ENCODE results near the gene EIF4G1. TPM values are rescaled to one million over a fixed set of nuclear protein-coding genes. Genes with fewer than 3 reads are reported as not detected.

The EIF4G1 gene
- polyA plus RNA-seq, 3 donors: 13.9 to 119 (median 24.2) TPM

DNA sequence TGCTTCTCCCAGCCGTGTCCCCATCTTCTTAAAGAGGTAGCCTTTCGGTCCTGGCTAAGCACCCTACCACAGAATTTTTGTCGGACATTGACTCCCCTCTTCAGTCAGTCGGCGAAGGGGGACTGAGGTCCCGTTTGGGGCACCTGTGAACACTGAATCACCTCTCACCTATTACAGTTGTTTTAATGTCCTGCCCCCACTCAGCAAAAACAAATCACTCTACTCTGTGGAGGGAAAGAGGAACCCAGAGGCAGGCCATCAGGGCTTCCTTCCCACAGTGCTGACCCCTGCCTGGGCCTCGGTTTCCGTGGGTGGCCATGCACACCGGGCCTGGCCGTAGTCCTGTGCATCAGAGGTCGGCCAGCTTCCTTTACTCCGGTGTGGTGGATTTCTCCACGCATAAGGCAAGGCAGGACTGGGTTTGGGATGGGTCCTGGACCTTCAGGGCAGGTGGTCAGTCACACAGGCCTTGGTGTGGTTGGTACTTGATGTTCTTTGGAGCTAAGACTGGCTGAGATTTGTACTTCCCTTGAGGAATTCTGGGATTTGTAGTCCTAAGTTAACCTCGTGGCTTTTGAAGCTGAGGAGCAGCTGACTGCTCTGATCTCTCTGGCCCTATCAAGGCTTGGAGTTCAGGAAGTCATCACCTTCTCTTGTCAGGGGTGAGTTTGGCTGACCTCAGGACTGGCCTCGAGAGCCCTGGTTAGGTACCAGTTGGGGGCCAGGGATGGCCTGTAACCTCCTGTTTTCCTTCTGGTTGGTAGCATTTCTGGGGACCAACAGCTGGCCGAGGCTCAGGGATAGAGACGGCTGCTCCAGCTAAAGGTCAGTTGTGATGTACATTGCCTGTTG is 22.4 kb downstream of the EIF4G1 start:
- peak overlapping the region; percentile 91 to 97 (median 97) for H3K27ac Mint-ChIP-seq
- Histone ChIP-seq H3K9me3 (replicated peaks in 1 of 2; ENCODE audit: control insufficient read depth in 1 of 2, insufficient read depth in 1 of 2, low read length in 2 of 2) (no peaks in the 10 kb centered on the region), H3K27ac (ENCODE audit: low read depth in 1 of 2, low read length in 2 of 2) (peak overlapping the region; percentile 78 to 87), H3K36me3 (replicated peaks in 1 of 2; ENCODE audit: control insufficient read depth in 1 of 2, insufficient read depth in 2 of 2, low read length in 2 of 2) (peaks cover 40 to 44% of the 10 kb centered on the region in 2 donors), H3K27me3 (ENCODE audit: control insufficient read depth in 2 of 2, insufficient read depth in 2 of 2, low read length in 2 of 2) (peaks cover 0 to 4% of the 10 kb centered on the region in 2 donors), H3K4me2 (replicated peaks; ENCODE audit: extremely low read depth, low read length, poor library complexity, severe bottlenecking) (peak overlapping the region; percentile 85), H3K4me1 (ENCODE audit: control insufficient read depth in 1 of 2, insufficient read depth in 2 of 2, low read length in 2 of 2) (peaks cover 36 to 44% of the 10 kb centered on the region in 2 donors), H3K79me2 (ENCODE audit: insufficient read depth, low read length) (peaks cover 22% of the 10 kb centered on the region), H3K9ac (ENCODE audit: insufficient read depth, low read length, poor library complexity, severe bottlenecking) (peak overlapping the region; percentile 84), H3K4me3 (replicated peaks in 1 of 3; ENCODE audit: low read depth in 2 of 3, low read length in 3 of 3) (peak overlapping the region; percentile 75 to 84 (median 78)), H4K20me1 (ENCODE audit: insufficient read depth, low read length) (peaks cover 54% of the 10 kb centered on the region), H2AFZ (ENCODE audit: insufficient read depth, low read depth, low read length, poor library complexity, severe bottlenecking) (peak overlapping the region; percentile 78)
- peak in 2 of 3 donors; percentile 44 to 58 for DNase-seq
- H3K27me3 Mint-ChIP-seq (ENCODE audit: low read depth in 3 of 3): peaks cover 1 to 14% (median 10%) of the 10 kb centered on the region in 3 donors
- WGBS (ENCODE audit: insufficient coverage): 21% methylated on average over 14 of the region's 17 CpGs
- H3K4me1 Mint-ChIP-seq: peaks cover 51% of the 10 kb centered on the region
- peak overlapping the region; percentile 90 to 97 for H3K4me3 Mint-ChIP-seq
- H3K36me3 Mint-ChIP-seq: peaks cover 58 to 65% of the 10 kb centered on the region in 2 donors
- intact Hi-C loops (cut with micrococcal nuclease): no loop called here
- H3K9me3 Mint-ChIP-seq: no peaks in the 10 kb centered on the region
- TF ChIP-seq, protein P1, sequence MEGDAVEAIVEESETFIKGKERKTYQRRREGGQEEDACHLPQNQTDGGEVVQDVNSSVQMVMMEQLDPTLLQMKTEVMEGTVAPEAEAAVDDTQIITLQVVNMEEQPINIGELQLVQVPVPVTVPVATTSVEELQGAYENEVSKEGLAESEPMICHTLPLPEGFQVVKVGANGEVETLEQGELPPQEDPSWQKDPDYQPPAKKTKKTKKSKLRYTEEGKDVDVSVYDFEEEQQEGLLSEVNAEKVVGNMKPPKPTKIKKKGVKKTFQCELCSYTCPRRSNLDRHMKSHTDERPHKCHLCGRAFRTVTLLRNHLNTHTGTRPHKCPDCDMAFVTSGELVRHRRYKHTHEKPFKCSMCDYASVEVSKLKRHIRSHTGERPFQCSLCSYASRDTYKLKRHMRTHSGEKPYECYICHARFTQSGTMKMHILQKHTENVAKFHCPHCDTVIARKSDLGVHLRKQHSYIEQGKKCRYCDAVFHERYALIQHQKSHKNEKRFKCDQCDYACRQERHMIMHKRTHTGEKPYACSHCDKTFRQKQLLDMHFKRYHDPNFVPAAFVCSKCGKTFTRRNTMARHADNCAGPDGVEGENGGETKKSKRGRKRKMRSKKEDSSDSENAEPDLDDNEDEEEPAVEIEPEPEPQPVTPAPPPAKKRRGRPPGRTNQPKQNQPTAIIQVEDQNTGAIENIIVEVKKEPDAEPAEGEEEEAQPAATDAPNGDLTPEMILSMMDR (IDR thresholded peaks at IDR 0.05): no peak

DNA sequence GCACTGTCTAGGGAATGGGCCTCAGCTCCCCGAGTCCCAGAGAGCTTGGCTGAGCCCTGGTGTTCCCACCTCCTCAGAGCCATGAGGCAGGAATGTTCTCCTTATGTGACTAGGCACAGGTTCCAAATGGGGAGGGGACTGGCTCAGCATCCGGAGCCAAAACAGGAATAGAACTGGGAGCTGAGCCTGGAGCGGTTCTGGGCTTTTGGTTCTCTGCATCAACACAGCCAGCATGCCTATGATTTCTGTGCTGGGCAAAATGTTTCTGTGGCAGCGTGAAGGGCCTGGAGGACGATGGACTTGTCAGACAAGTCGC is 23.0 kb downstream of the EIF4G1 start, which contains the start of gene FAM131A:
Gene FAM131A, plus strand, starts transcription at position 202 of the 316 bp plus-strand sequence. Its CDS starts 31 bp downstream, at position 233.
- Mint-ChIP-seq H3K4me1 (peaks cover 51% of the 10 kb centered on the region), H3K36me3 (peaks cover 58 to 62% of the 10 kb centered on the region in 2 donors), H3K9me3 (no peaks in the 10 kb centered on the region), H3K27me3 (ENCODE audit: low read depth in 3 of 3) (peaks cover 1 to 14% (median 10%) of the 10 kb centered on the region in 3 donors), H3K27ac (peak within 1 kb of the TSS; percentile 91 to 97 (median 97)), H3K4me3 (peak within 1 kb of the TSS; percentile 90 to 97)
- peak within 1 kb of the TSS; percentile 85 for H3K4me2 ChIP-seq (replicated peaks; ENCODE audit: extremely low read depth, low read length, poor library complexity, severe bottlenecking)
- H3K4me1 ChIP-seq (ENCODE audit: control insufficient read depth in 1 of 2, insufficient read depth in 2 of 2, low read length in 2 of 2): peaks cover 36 to 44% of the 10 kb centered on the region in 2 donors
- H3K27me3 ChIP-seq (ENCODE audit: control insufficient read depth in 2 of 2, insufficient read depth in 2 of 2, low read length in 2 of 2): peaks cover 0 to 4% of the 10 kb centered on the region in 2 donors
- H3K9me3 ChIP-seq (replicated peaks in 1 of 2; ENCODE audit: control insufficient read depth in 1 of 2, insufficient read depth in 1 of 2, low read length in 2 of 2): no peaks in the 10 kb centered on the region
- peak within 1 kb of the TSS; percentile 75 to 84 (median 78) for H3K4me3 ChIP-seq (replicated peaks in 1 of 3; ENCODE audit: low read depth in 2 of 3, low read length in 3 of 3)
- H3K27ac ChIP-seq (ENCODE audit: low read depth in 1 of 2, low read length in 2 of 2): peak within 1 kb of the TSS; percentile 78 to 87
- no peak for DNase-seq
- TF ChIP-seq, protein P1 (IDR thresholded peaks at IDR 0.05): no peak
- 98% methylated on average over 6 of the region's 6 CpGs for WGBS (ENCODE audit: insufficient coverage)
- peaks cover 51% of the 10 kb centered on the region for H4K20me1 ChIP-seq (ENCODE audit: insufficient read depth, low read length)
- peak within 1 kb of the TSS; percentile 84 for H3K9ac ChIP-seq (ENCODE audit: insufficient read depth, low read length, poor library complexity, severe bottlenecking)
- H3K79me2 ChIP-seq (ENCODE audit: insufficient read depth, low read length): peaks cover 22% of the 10 kb centered on the region
- peaks cover 38 to 43% of the 10 kb centered on the region in 2 donors for H3K36me3 ChIP-seq (replicated peaks in 1 of 2; ENCODE audit: control insufficient read depth in 1 of 2, insufficient read depth in 2 of 2, low read length in 2 of 2)
- peak within 1 kb of the TSS; percentile 78 for H2AFZ ChIP-seq (ENCODE audit: insufficient read depth, low read depth, low read length, poor library complexity, severe bottlenecking)
- intact Hi-C loops (cut with micrococcal nuclease): no loop called here

Measured in CD14-positive monocyte (primary cell).